ENCODE results near the gene ALK.
"Not testable (repeated sequence)": the region's sequence is repeated elsewhere in the genome, so short reads cannot be mapped to it uniquely, and the experiment has no call there.

DNA sequence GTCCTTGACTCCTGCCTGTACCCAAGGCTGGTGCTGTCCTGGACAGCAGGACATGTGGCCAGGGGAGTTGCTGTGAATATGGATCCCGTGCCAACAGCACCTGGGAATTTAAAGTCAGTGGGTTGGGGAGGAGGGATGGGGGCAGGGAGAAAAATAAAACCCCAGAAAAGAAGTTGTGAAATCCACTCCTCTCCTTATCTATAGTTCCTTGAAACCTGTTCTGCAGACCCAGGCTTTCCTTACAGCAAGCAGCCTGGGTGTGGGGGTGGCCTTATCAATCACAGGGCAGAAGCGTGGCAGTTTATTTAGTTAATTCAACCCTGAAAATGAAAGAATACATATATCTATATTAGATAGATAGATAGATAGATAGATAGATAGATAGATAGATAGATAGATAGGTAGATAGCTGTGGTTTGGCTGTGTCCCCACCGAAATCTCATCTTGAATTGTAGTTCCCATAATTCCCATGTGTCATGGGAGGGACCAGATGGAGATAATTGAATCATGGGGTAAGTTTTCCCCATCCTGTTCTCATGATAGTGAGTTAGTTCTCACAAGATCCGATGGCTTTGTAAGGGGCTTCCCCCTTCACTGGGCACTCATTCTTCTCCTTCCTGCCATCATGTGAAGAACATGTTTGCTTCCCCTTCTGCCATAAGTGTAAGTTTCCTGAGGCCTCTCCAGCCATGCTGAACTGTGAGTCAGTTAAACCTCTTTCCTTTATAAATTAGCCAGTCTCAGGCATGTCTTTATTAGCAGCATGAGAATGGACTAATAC, 667.7 kb downstream of the ALK start:
- TF ChIP-seq, protein P1, sequence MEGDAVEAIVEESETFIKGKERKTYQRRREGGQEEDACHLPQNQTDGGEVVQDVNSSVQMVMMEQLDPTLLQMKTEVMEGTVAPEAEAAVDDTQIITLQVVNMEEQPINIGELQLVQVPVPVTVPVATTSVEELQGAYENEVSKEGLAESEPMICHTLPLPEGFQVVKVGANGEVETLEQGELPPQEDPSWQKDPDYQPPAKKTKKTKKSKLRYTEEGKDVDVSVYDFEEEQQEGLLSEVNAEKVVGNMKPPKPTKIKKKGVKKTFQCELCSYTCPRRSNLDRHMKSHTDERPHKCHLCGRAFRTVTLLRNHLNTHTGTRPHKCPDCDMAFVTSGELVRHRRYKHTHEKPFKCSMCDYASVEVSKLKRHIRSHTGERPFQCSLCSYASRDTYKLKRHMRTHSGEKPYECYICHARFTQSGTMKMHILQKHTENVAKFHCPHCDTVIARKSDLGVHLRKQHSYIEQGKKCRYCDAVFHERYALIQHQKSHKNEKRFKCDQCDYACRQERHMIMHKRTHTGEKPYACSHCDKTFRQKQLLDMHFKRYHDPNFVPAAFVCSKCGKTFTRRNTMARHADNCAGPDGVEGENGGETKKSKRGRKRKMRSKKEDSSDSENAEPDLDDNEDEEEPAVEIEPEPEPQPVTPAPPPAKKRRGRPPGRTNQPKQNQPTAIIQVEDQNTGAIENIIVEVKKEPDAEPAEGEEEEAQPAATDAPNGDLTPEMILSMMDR (IDR thresholded peaks at IDR 0.05; ENCODE audit: low read length): not testable (repeated sequence)
- not testable (repeated sequence) for TF ChIP-seq EZH2phosphoT487 (IDR thresholded peaks at IDR 0.05; ENCODE audit: low read length)
